K562 (cell line): Measurements from ENCODE around the gene B3GLCT. TPM values are rescaled to one million over a fixed set of nuclear protein-coding genes. Genes with fewer than 3 reads are reported as not detected.

Experiments
- ASH1L ChIP-seq: fragments of 450-650 bp; IDR thresholded peaks from 2 replicates; pipeline ENCODE4 v1.6.1; 2018; ENCODE audit warnings: borderline replicate concordance, mild to moderate bottlenecking, low read depth; ENCODE audit not compliant: partially characterized antibody
- ATF1 ChIP-seq, 2 experiments: fragments of 450-650 bp in 1 of 2; IDR thresholded peaks; 2 replicates each; pipeline ENCODE4 v1.6.1; 2016; ENCODE audit warnings: missing compliant biosample characterization in 1 of 2, missing genetic modification characterization in 1 of 2
- BMI1 ChIP-seq: fragments of 150-350 bp; IDR thresholded peaks from 2 replicates; pipeline ENCODE4 v1.6.1; 2014; ENCODE audit warnings: low read length
- CREM ChIP-seq: IDR thresholded peaks from 2 replicates; pipeline ENCODE4 v1.6.1; 2014; ENCODE audit warnings: antibody characterized with exemption, low read depth
- ETS2 ChIP-seq: IDR thresholded peaks from 2 replicates; pipeline ENCODE4 v1.6.1; 2016; ENCODE audit warnings: borderline replicate concordance, missing genetic modification characterization, mild to moderate bottlenecking, moderate library complexity, missing compliant biosample characterization; ENCODE audit not compliant: poor library complexity, severe bottlenecking
- FUS ChIP-seq: fragments of 200-400 bp; formaldehyde crosslinking; optimal IDR thresholded peaks from 2 replicates; pipeline ENCODE3; 2017; ENCODE audit warnings: low read depth, low read length
- GTF2F1 ChIP-seq: IDR thresholded peaks from 2 replicates; pipeline ENCODE4 v1.6.1; 2011; ENCODE audit warnings: low read depth, low read length, improper control_type of control experiment
- IRF2 ChIP-seq: sonication (generic); formaldehyde crosslinking; IDR thresholded peaks from 2 replicates; pipeline ENCODE4 v1.8.1; 2022; ENCODE audit warnings: mild to moderate bottlenecking, missing genetic modification reagents
- MCM3 ChIP-seq: fragments of 450-650 bp; IDR thresholded peaks from 2 replicates; pipeline ENCODE4 v1.6.1; 2016
- NBN ChIP-seq: fragments of 450-650 bp; IDR thresholded peaks from 2 replicates; pipeline ENCODE4 v1.6.1; 2016; ENCODE audit warnings: low read depth, mild to moderate bottlenecking
- RB1 ChIP-seq: fragments of 450-650 bp; IDR thresholded peaks from 2 replicates; pipeline ENCODE4 v1.6.1; 2017; ENCODE audit warnings: low read depth, mild to moderate bottlenecking
- RBM34 ChIP-seq: fragments of 200-400 bp; formaldehyde crosslinking; IDR thresholded peaks from 2 replicates; pipeline ENCODE4 v1.6.1; 2018; ENCODE audit warnings: low read length, borderline replicate concordance; ENCODE audit not compliant: insufficient read depth
- polyA plus RNA-seq, 8 experiments: library from polyadenylated mRNA; depleted of rRNA in 4 of 8; stranded (reverse) in 5 of 8; unstranded in 3 of 8; fragments of >200 nt; fragmentation: Nextera tagmentation in 2 of 8; fragmentation: Illumina TruSeq in 1 of 8; extraction: Ambion mirVana in 2 of 8; extraction: Trizol in 1 of 8; gene quantifications; 2 replicates each; pipeline versions ENCODE4 v1.2.1 to v1.2.3, GENCODE V29; 2011 to 2014; ENCODE audit warnings: inconsistent platforms in 1 of 8, missing spikeins in 1 of 8
- total RNA-seq, 7 experiments: library from RNA; depleted of rRNA in 6 of 7; stranded (reverse); fragments of >200 nt in 6 of 7; fragmentation: Illumina TruSeq in 2 of 7; extraction: Trizol in 2 of 7; gene quantifications; 2 replicates each; pipeline versions ENCODE4 v1.2.1 to v1.2.3, GENCODE V29; 2011 to 2021; ENCODE audit warnings: low replicate concordance in 1 of 7
- TF ChIP-seq, protein P1 (sequence below): fragments of 450-650 bp; IDR thresholded peaks from 2 replicates; pipeline ENCODE4 v1.6.1; 2018; ENCODE audit not compliant: partially characterized antibody
- TF ChIP-seq, protein P2 (sequence below): sonication (generic); formaldehyde crosslinking; IDR thresholded peaks from 2 replicates; pipeline ENCODE4 v1.8.1; 2023; ENCODE audit warnings: mild to moderate bottlenecking, missing genetic modification reagents, moderate library complexity
- TF ChIP-seq, protein P3 (sequence below): fragments of 250-450 bp; sonication (Bioruptor Pico); IDR thresholded peaks from 2 replicates; pipeline ENCODE4 v1.4.0; 2020; ENCODE audit warnings: mild to moderate bottlenecking
- TF ChIP-seq, protein P4 (sequence below): sonication (generic); formaldehyde crosslinking; IDR thresholded peaks from 2 replicates; pipeline ENCODE4 v1.8.0; 2022; ENCODE audit warnings: missing genetic modification reagents, mild to moderate bottlenecking, borderline replicate concordance
- TF ChIP-seq, protein P5 (sequence below): sonication (generic); formaldehyde crosslinking; IDR thresholded peaks from 2 replicates; pipeline ENCODE4 v1.9.0; 2022; ENCODE audit warnings: mild to moderate bottlenecking, missing genetic modification reagents
- TF ChIP-seq, protein P6 (sequence below): fragments of 450-650 bp; formaldehyde crosslinking; IDR thresholded peaks from 2 replicates; pipeline ENCODE4 v1.4.0; 2022; ENCODE audit warnings: mild to moderate bottlenecking, moderate library complexity

B3GLCT gene
- total and polyA plus RNA-seq, 9 of the 15 experiments (the other 6 are each of a cell fraction or from before 2014, with no cell fraction given) = 1.1 to 5.1 (median 2.9) TPM

DNA sequence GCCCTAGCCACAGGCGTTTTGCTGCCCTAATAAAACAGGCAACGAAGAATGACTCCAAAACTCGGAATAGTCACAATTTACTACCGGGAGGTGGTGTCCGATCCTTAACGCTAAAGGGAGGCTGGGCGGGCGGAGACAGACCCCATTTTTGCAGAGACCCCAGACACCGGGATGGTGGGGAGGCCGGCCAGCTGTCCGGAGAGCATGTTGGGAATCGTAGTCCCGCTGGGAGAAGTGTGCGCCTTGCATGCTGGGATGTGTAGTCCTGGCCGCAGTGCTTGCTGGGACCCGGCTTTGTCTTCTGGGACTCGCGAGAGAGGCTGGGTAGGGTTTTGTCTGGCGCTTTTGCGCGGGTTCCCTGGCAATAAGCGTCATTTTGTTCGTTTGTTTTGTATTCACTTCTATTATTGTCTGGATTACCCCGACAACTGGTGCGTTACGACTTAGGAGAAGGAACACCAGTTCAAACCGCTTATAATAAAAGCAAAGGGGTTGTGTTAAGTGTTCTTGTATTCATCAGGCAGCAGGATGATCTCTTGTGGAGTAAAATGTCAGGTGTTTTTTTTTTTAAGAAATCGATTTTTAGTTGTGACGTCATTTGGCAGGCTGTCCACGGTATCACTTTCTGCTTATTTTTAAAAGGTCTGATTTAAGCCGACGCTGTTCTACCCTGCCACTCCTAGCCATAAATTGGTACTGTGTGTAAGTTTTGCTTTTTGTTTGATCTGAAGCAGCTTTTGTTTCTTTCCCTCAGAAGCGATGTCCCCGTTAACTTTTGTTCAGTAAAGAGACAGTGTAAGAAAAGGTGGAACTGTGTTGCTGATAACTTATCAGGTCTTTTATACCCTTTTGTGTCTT is 37.4 kb upstream of the B3GLCT start (continued):
- TF ChIP-seq ASH1L (no peak), GTF2F1 (no peak), ATF1 (CRISPR knock-in tag; IDR thresholded peaks at IDR 0.05) (no peak), ATF1 (tag; IDR thresholded peaks at IDR 0.05) (peak; percentile 96), RB1 (0 out of 2 replicates have a peak, but pooled peaks have one; percentile 21), BMI1 (no peak), NBN (0 out of 2 replicates have a peak, but pooled peaks have one; percentile 72), IRF2 (CRISPR knock-in tag) (no peak), MCM3 (no peak), RBM34 (no peak), ETS2 (no peak), FUS (no peak), CREM (peak; percentile 75)
- TF ChIP-seq, protein P1, sequence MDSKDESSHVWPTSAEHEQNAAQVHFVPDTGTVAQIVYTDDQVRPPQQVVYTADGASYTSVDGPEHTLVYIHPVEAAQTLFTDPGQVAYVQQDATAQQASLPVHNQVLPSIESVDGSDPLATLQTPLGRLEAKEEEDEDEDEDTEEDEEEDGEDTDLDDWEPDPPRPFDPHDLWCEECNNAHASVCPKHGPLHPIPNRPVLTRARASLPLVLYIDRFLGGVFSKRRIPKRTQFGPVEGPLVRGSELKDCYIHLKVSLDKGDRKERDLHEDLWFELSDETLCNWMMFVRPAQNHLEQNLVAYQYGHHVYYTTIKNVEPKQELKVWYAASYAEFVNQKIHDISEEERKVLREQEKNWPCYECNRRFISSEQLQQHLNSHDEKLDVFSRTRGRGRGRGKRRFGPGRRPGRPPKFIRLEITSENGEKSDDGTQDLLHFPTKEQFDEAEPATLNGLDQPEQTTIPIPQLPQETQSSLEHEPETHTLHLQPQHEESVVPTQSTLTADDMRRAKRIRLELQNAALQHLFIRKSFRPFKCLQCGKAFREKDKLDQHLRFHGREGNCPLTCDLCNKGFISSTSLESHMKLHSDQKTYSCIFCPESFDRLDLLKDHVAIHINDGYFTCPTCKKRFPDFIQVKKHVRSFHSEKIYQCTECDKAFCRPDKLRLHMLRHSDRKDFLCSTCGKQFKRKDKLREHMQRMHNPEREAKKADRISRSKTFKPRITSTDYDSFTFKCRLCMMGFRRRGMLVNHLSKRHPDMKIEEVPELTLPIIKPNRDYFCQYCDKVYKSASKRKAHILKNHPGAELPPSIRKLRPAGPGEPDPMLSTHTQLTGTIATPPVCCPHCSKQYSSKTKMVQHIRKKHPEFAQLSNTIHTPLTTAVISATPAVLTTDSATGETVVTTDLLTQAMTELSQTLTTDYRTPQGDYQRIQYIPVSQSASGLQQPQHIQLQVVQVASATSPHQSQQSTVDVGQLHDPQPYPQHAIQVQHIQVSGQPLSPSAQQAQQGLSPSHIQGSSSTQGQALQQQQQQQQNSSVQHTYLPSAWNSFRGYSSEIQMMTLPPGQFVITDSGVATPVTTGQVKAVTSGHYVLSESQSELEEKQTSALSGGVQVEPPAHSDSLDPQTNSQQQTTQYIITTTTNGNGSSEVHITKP = no peak
- TF ChIP-seq, protein P2, sequence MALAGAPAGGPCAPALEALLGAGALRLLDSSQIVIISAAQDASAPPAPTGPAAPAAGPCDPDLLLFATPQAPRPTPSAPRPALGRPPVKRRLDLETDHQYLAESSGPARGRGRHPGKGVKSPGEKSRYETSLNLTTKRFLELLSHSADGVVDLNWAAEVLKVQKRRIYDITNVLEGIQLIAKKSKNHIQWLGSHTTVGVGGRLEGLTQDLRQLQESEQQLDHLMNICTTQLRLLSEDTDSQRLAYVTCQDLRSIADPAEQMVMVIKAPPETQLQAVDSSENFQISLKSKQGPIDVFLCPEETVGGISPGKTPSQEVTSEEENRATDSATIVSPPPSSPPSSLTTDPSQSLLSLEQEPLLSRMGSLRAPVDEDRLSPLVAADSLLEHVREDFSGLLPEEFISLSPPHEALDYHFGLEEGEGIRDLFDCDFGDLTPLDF (CRISPR knock-in tag) = no peak
- TF ChIP-seq, protein P3, sequence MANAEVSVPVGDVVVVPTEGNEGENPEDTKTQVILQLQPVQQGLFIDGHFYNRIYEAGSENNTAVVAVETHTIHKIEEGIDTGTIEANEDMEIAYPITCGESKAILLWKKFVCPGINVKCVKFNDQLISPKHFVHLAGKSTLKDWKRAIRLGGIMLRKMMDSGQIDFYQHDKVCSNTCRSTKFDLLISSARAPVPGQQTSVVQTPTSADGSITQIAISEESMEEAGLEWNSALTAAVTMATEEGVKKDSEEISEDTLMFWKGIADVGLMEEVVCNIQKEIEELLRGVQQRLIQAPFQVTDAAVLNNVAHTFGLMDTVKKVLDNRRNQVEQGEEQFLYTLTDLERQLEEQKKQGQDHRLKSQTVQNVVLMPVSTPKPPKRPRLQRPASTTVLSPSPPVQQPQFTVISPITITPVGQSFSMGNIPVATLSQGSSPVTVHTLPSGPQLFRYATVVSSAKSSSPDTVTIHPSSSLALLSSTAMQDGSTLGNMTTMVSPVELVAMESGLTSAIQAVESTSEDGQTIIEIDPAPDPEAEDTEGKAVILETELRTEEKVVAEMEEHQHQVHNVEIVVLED = no peak
- TF ChIP-seq, protein P4, sequence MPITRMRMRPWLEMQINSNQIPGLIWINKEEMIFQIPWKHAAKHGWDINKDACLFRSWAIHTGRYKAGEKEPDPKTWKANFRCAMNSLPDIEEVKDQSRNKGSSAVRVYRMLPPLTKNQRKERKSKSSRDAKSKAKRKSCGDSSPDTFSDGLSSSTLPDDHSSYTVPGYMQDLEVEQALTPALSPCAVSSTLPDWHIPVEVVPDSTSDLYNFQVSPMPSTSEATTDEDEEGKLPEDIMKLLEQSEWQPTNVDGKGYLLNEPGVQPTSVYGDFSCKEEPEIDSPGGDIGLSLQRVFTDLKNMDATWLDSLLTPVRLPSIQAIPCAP (CRISPR knock-in tag) = no peak
- TF ChIP-seq, protein P5, sequence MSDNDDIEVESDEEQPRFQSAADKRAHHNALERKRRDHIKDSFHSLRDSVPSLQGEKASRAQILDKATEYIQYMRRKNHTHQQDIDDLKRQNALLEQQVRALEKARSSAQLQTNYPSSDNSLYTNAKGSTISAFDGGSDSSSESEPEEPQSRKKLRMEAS (CRISPR knock-in tag) = no peak
- TF ChIP-seq, protein P6, sequence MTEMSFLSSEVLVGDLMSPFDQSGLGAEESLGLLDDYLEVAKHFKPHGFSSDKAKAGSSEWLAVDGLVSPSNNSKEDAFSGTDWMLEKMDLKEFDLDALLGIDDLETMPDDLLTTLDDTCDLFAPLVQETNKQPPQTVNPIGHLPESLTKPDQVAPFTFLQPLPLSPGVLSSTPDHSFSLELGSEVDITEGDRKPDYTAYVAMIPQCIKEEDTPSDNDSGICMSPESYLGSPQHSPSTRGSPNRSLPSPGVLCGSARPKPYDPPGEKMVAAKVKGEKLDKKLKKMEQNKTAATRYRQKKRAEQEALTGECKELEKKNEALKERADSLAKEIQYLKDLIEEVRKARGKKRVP (CRISPR knock-in tag) = no peak
